ENCODE data around the gene POLH. TPM values are rescaled to one million over a fixed set of nuclear protein-coding genes. Genes with fewer than 3 reads are reported as not detected.
"Not testable (repeated sequence)": the region's sequence is repeated elsewhere in the genome, so short reads cannot be mapped to it uniquely, and the experiment has no call there.

POLH gene
- total RNA-seq (2014; rRNA removed; shearing (Covaris generic)), result 22.6 and 27.3 TPM in 2 replicates

DNA sequence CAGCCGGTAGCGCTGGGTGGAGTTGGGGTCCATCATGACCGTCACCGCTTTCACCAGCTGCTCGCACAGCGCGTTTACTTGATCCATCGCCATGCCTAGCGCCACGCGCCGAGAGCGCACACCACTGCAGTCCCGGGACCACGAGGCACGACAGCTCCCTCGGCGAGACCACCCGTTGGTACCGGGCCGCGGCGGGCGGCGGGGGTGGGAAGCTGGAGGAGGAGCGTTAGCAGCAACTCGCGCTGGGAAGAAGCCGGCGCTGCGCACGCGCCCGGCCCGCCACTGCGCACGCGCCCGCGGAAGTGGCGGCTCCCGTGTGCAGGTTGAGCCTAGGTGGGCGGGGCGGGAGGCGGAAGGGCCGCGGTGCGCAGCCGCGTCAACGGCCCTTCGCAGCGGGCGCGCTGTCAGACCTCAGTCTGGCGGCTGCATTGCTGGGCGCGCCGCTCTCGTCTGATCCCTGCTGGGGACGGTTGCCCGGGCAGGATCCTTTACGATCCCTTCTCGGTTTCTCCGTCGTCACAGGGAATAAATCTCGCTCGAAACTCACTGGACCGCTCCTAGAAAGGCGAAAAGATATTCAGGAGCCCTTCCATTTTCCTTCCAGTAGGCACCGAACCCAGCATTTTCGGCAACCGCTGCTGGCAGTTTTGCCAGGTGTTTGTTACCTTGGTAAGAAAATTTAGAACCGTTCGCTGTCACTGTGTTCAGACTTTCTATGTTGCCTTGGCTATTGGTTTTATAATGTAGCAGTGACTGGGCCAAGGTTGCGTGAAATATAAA lies at the start of gene POLH, which contains the start of gene XPO5:
Gene POLH, plus strand, starts transcription at position 414 of the 780 bp plus-strand sequence. CDS start 6,135 bp downstream, outside the sequence.
Gene XPO5, minus strand, starts transcription at position 267 of the 780 bp plus-strand sequence. Its CDS starts 174 bp downstream, at position 93.
- Histone ChIP-seq H3K4me1 (replicated peaks) (0 out of 2 replicates have a peak, but pooled peaks cover 3% of the 10 kb centered on the region), H3K27ac (peak within 1 kb of the TSS; percentile 40), H3K36me3 (peaks cover 32% of the 10 kb centered on the region), H3K9me3 (replicated peaks) (no peaks in the 10 kb centered on the region), H3K4me3 (peak within 1 kb of the TSS; percentile 76), H3K27me3 (replicated peaks) (no peaks in the 10 kb centered on the region)
- DNase-seq (ENCODE audit: low read depth in 1 of 2, low spot score in 2 of 2), result peak; percentile 92 to 93

DNA sequence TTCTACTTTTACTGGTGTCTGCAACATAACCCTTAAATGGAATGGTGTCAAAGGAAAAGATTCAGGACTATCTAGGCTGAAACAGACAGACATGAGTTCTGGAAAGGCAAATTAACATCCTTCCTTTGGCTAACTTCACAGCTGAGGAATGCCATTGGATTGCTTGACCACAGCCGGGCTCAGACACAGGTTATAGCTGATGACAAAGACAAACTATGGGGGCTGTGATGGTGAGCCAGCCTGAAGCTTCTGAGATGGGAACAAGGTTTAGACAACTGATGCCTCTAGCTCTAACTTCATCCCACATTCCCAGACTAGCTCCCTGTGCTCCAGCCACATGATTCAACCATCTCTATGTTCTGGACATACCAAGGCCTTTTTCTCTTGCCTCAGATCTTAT lies 43.8 kb upstream of the POLH start:
- Histone ChIP-seq H3K4me1 (replicated peaks) (no peaks in the 10 kb centered on the region), H3K4me3 (no peak overlapping the region), H3K9me3 (replicated peaks) (no peaks in the 10 kb centered on the region), H3K27ac (no peak overlapping the region), H3K36me3 (peaks cover 77% of the 10 kb centered on the region), H3K27me3 (replicated peaks) (no peaks in the 10 kb centered on the region)
- no peak for DNase-seq (ENCODE audit: low read depth in 1 of 2, low spot score in 2 of 2)

DNA sequence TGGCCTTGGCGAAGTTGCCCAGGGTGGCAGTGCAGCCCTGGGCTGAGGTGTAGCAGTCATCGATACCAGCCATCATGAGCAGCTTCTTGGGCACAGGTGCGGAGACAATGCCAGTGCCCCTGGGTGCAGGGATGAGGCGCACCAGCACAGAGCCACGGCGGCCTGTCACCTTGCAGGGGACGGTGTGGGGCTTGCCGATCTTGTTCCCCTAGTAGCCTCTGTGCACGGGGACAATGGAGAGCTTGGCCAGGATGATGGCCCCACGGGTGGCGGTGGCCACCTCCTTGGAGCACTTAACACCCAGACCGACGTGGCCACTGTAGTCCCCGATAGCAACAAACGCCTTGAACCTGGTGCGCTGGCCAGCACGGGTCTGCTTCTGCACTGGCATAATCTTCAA lies 37.0 kb upstream of the POLH start:
- H3K27ac ChIP-seq; H3K27me3 ChIP-seq (replicated peaks); H3K9me3 ChIP-seq (replicated peaks); H3K4me3 ChIP-seq; H3K4me1 ChIP-seq (replicated peaks); DNase-seq (ENCODE audit: low read depth in 1 of 2, low spot score in 2 of 2): not testable (repeated sequence)
- H3K36me3 ChIP-seq, result peaks cover 72% of the 10 kb centered on the region

DNA sequence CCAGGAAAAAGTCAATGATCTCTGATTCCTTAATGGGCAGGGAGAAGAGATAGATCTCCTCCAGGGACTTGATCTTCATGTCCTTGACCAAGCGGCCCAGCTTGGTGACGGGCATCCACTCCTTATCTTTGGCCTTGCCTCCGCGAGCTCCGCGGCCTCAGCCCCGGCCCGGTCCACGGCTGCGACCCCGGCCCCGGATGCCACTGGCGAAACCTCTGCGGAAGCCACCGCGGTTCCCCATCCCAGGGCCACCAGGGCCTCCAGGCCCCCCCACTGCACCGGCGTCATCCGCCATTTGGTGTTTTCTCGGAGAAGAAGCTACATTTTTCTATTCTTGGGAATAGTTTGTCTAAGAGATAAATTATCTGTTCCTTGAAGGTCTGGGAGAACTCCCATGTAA lies 36.6 kb upstream of the POLH start:
- not testable (repeated sequence) for H3K4me1 ChIP-seq (replicated peaks); H3K27me3 ChIP-seq (replicated peaks); DNase-seq (ENCODE audit: low read depth in 1 of 2, low spot score in 2 of 2); H3K9me3 ChIP-seq (replicated peaks); H3K4me3 ChIP-seq; H3K27ac ChIP-seq
- H3K36me3 ChIP-seq, result peaks cover 69% of the 10 kb centered on the region

DNA sequence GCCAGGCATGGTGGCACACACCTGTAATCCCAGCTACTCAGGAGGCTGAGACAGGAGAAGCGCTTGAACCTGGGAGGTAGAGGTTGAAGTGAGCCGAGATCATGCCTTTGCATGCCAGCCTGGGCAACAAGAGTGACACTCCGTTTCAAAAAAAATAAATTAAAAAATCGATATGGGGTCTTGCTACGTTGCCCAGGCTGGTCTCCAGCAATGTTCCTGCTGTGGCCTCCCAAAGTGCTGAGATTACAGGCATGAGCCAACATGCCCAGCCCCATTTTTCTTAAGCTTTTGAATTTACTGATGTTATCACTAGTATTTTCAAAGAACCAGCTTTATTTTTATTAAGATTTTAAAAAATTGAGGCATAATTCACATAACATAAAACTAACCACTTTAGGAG lies 35.5 kb upstream of the POLH start:
- no peaks in the 10 kb centered on the region for H3K9me3 ChIP-seq (replicated peaks)
- peaks cover 72% of the 10 kb centered on the region for H3K36me3 ChIP-seq
- H3K4me3 ChIP-seq, result no peak overlapping the region
- no peak overlapping the region for H3K27ac ChIP-seq
- no peak for DNase-seq (ENCODE audit: low read depth in 1 of 2, low spot score in 2 of 2)
- no peaks in the 10 kb centered on the region for H3K4me1 ChIP-seq (replicated peaks)
- H3K27me3 ChIP-seq (replicated peaks), result no peaks in the 10 kb centered on the region

DNA sequence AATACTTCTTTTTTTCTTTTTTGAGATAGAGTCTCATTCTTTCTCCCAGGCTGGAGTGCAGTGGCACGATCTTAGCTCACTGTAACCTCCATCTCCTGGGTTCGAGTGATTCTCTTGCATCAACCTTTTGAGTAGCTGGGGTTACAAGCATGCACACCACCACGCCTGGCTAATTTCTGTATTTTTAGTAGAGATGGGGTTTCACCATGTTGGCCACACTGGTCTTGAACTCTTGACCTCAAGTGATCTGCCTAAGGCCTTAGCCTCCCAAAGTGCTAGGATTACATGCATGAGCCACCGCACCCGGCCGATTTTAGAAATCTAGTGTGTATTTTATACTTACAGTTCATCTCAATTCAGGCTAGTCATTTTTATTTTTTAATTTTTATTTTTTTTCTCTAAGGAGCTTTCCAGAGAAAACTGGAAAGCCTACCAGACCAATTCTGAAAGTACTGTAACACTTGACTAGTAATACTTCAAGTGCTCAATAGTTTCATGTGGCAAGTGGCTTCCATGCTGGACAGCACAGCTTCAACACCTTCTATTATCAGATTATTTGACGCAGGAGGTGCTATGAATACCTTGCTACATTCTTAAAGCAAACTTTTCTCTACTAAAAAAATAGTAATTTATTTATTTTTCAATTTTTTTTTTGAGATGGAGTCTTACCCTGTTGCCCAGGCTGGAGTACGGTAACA lies 34.1 kb upstream of the POLH start:
- no peak for DNase-seq (ENCODE audit: low read depth in 1 of 2, low spot score in 2 of 2)
- Histone ChIP-seq H3K27ac (no peak overlapping the region), H3K27me3 (replicated peaks) (no peaks in the 10 kb centered on the region), H3K4me3 (no peak overlapping the region), H3K36me3 (peaks cover 82% of the 10 kb centered on the region), H3K4me1 (replicated peaks) (no peaks in the 10 kb centered on the region), H3K9me3 (replicated peaks) (no peaks in the 10 kb centered on the region)

DNA sequence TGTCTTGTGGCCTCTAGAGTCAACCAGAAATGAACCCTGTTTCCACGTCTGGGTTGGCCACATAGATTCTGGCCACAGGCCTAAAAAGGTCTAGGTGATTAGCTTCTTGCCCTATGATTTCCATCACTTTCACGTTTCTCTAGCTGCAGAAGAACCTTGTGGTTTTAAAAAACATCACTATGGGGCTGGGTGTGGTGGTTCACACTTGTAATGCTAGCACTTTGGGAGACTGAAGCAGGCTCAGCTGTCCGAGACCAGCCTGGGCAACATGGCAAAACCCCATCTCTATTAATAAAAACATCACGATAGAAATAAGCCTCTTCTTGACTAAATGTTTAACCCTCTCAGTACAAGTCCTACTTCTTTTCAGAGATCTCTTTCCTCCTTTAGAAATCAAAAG lies 31.5 kb upstream of the POLH start:
- no peaks in the 10 kb centered on the region for H3K9me3 ChIP-seq (replicated peaks)
- H3K27ac ChIP-seq, result no peak overlapping the region
- H3K27me3 ChIP-seq (replicated peaks), result no peaks in the 10 kb centered on the region
- no peak overlapping the region for H3K4me3 ChIP-seq
- no peaks in the 10 kb centered on the region for H3K4me1 ChIP-seq (replicated peaks)
- peaks cover 86% of the 10 kb centered on the region for H3K36me3 ChIP-seq
- DNase-seq (ENCODE audit: low read depth in 1 of 2, low spot score in 2 of 2), result no peak

DNA sequence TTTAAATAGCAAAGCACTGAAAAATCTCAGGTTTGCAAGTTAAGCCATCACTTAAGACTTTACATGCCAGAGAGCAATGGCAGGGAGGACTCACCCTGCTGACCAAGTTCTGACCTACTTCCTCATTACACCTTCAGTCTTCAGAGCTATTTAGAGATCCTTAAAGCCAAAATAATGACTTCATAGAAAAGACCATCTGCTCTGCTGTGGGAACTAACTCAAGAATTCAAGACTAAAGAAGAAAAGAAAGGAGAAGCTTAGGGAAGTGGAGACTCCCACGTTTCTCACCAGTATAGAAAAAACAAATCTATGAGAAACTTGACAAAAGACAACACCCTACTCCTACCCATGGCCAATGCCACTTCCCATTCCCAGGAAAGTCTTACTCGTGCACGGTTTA lies 28.8 kb upstream of the POLH start:
- Histone ChIP-seq H3K36me3 (peaks cover 87% of the 10 kb centered on the region), H3K27me3 (replicated peaks) (no peaks in the 10 kb centered on the region), H3K9me3 (replicated peaks) (no peaks in the 10 kb centered on the region), H3K4me1 (replicated peaks) (no peaks in the 10 kb centered on the region), H3K4me3 (no peak overlapping the region), H3K27ac (no peak overlapping the region)
- DNase-seq (ENCODE audit: low read depth in 1 of 2, low spot score in 2 of 2), result no peak

DNA sequence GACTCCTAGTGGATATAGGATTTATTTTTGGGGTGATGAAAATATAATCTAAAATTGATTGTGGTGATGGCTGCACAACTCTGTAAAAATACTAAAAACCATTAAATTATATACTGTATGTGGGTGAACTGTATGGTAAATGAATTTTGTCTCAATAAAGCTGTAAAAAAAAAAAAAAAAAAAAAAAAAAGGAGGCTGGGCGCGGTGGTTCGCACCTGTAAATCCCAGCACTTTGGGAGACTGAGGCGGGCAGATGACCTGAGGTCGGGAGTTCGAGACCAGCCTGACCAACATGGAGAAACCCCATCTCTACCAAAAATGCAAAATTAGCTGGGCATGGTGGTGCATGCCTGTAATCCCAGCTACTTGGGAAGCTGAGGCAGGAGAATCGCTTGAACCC lies 18.4 kb upstream of the POLH start:
- H3K36me3 ChIP-seq, result peaks cover 93% of the 10 kb centered on the region
- H3K9me3 ChIP-seq (replicated peaks); DNase-seq (ENCODE audit: low read depth in 1 of 2, low spot score in 2 of 2); H3K27ac ChIP-seq; H3K4me1 ChIP-seq (replicated peaks); H3K27me3 ChIP-seq (replicated peaks); H3K4me3 ChIP-seq: not testable (repeated sequence)

DNA sequence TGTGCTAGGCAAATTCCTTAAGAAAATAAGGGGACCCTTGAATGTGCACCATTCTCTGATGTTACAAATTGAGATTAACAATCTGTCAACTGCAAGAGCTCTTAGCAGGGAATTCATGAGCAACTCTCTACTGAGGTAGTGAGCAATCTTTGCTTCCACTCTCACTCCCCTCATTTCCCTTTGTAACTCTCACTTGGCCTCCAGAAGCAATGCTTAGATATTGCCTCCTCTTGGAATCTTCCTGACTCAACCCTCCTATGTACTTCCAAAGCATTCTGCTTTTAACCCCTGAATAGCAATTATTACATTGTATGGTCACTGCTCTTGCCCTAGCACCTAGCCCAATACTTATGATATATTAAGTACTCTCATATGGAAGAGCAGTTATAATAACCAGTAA lies 16.7 kb upstream of the POLH start:
- peaks cover 97% of the 10 kb centered on the region for H3K36me3 ChIP-seq

DNA sequence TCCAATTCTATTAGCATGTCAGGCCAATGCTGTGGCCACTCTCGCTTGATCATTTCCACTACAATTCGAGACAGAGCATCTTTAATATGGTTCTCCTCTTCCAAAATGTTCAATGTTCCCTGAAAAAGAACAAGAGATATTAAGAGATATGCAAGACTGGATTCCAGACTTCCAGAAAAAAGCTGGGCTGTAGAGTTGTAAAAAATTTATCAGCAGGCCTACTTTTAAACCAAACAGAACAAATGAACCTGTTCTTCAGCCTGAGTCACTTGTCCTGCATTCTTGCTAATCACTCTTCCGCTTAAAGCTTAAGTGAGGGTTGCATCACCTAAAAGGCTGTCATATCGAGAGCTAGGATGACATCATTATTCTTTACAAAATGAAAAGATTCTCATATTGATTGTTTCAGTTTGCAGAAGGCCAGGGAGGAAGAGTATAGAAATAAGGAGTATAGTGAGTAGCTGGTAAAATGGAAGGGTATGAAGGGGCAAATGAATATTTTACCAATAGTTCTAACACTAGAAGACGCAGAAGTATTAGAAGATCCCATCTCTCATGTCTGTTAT lies 5.0 kb upstream of the POLH start:
- H3K27me3 ChIP-seq (replicated peaks), result no peaks in the 10 kb centered on the region
- DNase-seq (ENCODE audit: low read depth in 1 of 2, low spot score in 2 of 2), result no peak
- peaks cover 66% of the 10 kb centered on the region for H3K36me3 ChIP-seq
- H3K4me3 ChIP-seq, result no peak overlapping the region
- H3K9me3 ChIP-seq (replicated peaks), result no peaks in the 10 kb centered on the region
- H3K27ac ChIP-seq, result no peak overlapping the region
- H3K4me1 ChIP-seq (replicated peaks), result no peaks in the 10 kb centered on the region

More for the DNA sequence above, 16.7 kb upstream of the POLH start:
- no peak for DNase-seq (ENCODE audit: low read depth in 1 of 2, low spot score in 2 of 2)
- no peak overlapping the region for H3K27ac ChIP-seq
- no peak overlapping the region for H3K4me3 ChIP-seq
- H3K4me1 ChIP-seq (replicated peaks), result no peaks in the 10 kb centered on the region
- H3K27me3 ChIP-seq (replicated peaks), result no peaks in the 10 kb centered on the region
- H3K9me3 ChIP-seq (replicated peaks), result no peaks in the 10 kb centered on the region

DNA sequence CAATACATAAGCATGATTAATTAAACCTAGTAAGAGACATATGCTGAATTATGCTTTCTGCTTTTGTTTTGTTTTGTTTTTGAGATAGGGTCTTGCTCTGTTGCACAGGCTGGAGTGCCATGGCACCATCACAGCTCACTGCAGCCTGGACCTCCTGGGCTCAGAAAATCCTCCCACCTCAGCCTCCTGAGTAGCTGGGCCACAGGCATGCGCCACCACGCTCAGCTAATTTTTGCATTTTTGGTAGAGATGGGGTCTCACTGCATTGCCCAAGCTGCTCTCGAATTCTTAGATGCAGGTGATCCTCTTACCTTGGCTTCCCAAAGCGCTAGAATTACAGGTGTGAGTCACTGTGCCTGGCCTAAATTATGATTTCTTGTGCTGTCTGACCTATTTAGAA lies 4.0 kb upstream of the POLH start:
- Histone ChIP-seq H3K27ac (no peak overlapping the region), H3K27me3 (replicated peaks) (no peaks in the 10 kb centered on the region), H3K4me1 (replicated peaks) (no peaks in the 10 kb centered on the region), H3K4me3 (no peak overlapping the region), H3K36me3 (peaks cover 57% of the 10 kb centered on the region), H3K9me3 (replicated peaks) (no peaks in the 10 kb centered on the region)
- no peak for DNase-seq (ENCODE audit: low read depth in 1 of 2, low spot score in 2 of 2)

DNA sequence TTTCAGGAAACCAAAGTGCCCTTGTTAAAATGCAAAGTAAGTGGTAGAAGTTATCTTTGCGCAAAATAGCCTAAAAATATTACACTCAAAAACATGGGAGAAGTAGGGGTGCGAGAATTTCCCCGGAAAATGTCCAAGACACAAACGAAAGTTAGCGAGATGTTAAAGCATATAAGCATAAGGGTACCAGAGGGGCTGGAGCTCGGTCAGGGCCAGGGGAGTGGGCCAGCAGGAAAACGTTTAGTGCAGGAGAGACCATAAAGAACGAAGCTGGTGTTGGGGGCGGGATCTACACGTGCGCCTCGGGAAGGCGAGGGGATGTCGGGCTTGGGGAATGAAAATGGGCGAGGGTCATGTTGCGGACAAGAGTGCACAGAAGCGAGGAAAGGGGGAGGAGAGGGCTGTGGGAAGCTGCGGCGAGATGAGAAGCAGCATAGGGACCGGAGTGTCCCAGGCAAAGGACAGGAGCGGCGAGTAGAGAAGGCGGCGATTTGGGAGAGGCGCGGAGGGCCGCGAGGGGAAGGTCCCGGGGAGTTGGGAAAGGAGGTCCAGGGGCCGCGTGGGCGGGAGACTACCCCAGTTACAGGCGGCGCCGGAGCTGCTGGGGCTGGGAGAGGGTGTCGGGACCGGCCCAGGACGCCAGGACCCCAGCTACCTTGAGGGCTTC lies 747 bp upstream of the POLH start:
- H3K9me3 ChIP-seq (replicated peaks), result no peaks in the 10 kb centered on the region
- H3K4me1 ChIP-seq (replicated peaks), result 0 out of 2 replicates have a peak, but pooled peaks cover 3% of the 10 kb centered on the region
- no peaks in the 10 kb centered on the region for H3K27me3 ChIP-seq (replicated peaks)
- no peak overlapping the region for H3K27ac ChIP-seq
- DNase-seq (ENCODE audit: low read depth in 1 of 2, low spot score in 2 of 2), result peak in 1 of 2 experiments; percentile 29
- peaks cover 39% of the 10 kb centered on the region for H3K36me3 ChIP-seq
- H3K4me3 ChIP-seq, result peak overlapping the region; percentile 76

All from SJSA1 (cell line).